Bronchial epithelial cell (primary cell): ENCODE data around the gene ZC2HC1B. TPM values are rescaled to one million over a fixed set of nuclear protein-coding genes. Genes with fewer than 3 reads are reported as not detected.
A peak's percentile ranks its signal among the peaks of the same experiment; 100 is the strongest.

Experiments
- DNase-seq: peaks from one replicate; pipeline ENCODE4 v3.0.0-alpha.2; 2010; ENCODE audit warnings: low read depth
- FAIRE-seq: peaks from 2 replicates; lab custom pipeline; 2011; peaks lifted over from hg19 to GRCh38; lab: Jason Lieb, UNC
- H3K27me3 ChIP-seq: 2 replicates; pipeline ENCODE4 v1.5.1; 2011; ENCODE audit warnings: low read length; ENCODE audit not compliant: control insufficient read depth, insufficient read depth
- H3K36me3 ChIP-seq: 2 replicates; pipeline ENCODE4 v1.5.1; 2011; ENCODE audit warnings: low read length; ENCODE audit not compliant: control insufficient read depth, insufficient read depth
- H3K4me3 ChIP-seq: 2 replicates; pipeline ENCODE4 v1.5.1; 2011; ENCODE audit warnings: mild to moderate bottlenecking, low read depth, low read length, control low read depth
- total RNA-seq: library from RNA; depleted of rRNA; stranded (reverse); fragments of >200 nt; gene quantifications from 2 replicates; pipeline ENCODE4 v1.2.1, GENCODE V29; 2014
- TF ChIP-seq, protein P1 (sequence below): IDR thresholded peaks from 2 replicates; pipeline ENCODE4 v1.5.1; 2011; ENCODE audit warnings: mild to moderate bottlenecking, moderate library complexity, low read length, control low read depth, inconsistent platforms; ENCODE audit not compliant: insufficient read depth, severe bottlenecking

Gene ZC2HC1B
- total RNA-seq, 1 donor from 2014 or later, result not detected

DNA sequence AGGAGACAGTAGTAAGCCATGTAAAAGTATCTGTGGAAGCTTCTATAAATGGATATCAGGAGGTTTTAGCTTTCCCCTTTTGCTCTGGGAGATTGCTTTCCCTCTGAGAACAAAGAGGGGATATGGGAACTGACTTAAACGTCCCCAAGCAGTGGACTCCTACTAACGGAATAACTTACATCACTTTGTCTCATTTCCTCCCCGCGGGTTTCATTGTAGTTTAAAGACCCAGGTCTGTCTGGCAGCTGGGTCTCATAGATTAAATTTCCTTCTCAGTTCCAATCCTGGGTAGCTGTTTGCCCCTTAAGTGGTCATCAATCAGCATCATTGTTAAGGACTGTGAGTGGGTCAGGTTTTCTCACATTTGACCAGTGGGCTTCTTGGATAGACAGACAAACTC, 75.1 kb downstream of the ZC2HC1B start:
- Histone ChIP-seq H3K36me3 (no peaks in the 10 kb centered on the region), H3K27me3 (no peaks in the 10 kb centered on the region), H3K4me3 (no peak overlapping the region)
- FAIRE-seq, result no peak
- DNase-seq, result no peak
- TF ChIP-seq, protein P1, sequence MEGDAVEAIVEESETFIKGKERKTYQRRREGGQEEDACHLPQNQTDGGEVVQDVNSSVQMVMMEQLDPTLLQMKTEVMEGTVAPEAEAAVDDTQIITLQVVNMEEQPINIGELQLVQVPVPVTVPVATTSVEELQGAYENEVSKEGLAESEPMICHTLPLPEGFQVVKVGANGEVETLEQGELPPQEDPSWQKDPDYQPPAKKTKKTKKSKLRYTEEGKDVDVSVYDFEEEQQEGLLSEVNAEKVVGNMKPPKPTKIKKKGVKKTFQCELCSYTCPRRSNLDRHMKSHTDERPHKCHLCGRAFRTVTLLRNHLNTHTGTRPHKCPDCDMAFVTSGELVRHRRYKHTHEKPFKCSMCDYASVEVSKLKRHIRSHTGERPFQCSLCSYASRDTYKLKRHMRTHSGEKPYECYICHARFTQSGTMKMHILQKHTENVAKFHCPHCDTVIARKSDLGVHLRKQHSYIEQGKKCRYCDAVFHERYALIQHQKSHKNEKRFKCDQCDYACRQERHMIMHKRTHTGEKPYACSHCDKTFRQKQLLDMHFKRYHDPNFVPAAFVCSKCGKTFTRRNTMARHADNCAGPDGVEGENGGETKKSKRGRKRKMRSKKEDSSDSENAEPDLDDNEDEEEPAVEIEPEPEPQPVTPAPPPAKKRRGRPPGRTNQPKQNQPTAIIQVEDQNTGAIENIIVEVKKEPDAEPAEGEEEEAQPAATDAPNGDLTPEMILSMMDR, result no peak

DNA sequence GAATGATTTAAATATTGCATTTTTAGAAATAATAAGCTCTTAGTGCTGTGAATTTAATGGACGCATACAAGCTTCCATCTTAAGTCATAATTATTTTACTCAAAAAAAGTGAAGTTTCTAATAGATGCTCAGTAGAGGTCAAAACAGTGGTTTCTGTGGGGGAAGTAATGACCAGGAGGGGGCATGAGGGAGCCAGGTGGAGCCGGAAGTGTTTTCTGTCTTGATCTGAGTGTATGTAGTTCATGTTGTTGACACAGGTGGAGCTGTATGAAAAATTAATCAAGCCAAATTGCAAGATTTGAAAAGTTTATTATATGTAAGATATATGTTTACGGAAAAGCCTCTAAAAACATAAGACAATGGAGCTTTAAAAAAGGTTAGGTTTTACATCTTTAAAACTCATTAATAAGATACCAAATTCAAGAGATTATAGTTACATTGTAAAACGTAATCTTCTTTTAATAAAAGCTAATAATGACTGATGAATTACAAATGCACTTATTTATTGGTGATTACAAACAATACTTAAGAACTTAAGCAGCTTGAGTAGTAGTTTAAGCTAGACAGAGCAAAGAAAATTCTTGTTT, 75.8 kb downstream of the ZC2HC1B start:
- Histone ChIP-seq H3K27me3 (no peaks in the 10 kb centered on the region), H3K4me3 (no peak overlapping the region), H3K36me3 (no peaks in the 10 kb centered on the region)
- FAIRE-seq (no peak), DNase-seq (peak; percentile 62)
- TF ChIP-seq, protein P1, result peak; percentile 71

DNA sequence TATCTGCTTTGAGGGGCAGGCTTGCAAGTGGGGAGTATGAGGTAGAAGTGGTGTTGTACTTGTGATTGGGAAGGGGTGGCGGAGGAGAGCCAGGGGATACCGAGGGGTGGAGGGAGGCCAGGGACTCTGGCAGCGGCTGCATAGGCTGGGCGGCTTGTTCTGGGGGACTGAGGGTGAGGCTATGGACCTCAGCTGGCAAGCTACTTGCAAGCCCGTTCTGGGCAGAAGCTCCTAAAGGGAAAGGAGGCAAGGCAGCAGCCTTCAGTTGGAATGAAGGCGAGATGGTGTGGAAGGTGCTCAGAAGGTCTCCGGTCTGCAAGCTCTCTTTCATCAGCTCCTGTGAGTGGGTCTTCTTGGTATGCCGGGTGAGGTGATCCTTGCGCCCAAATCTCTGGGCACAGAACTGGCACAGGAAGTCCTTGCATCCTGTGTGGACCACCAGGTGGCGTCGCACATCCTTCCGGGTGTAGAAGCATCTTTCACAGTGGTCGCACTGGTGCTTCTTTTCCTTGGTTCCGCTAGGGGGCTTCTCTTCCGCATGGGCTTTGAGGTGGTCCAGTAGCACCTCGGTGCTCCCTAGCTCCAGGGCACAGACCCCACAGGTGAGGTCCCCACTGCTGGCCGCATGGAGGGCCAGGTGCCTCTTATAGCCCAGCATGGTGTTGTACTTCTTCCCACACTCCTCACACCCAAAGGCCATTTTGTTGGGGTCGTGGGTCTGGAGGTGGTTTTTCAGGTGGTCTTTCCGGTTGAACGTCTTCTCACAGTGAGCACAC, 77.8 kb downstream of the ZC2HC1B start:
- no peak overlapping the region for H3K4me3 ChIP-seq
- FAIRE-seq (peak; percentile 13), DNase-seq (peak; percentile 28)
- no peaks in the 10 kb centered on the region for H3K36me3 ChIP-seq
- H3K27me3 ChIP-seq, result no peaks in the 10 kb centered on the region
- TF ChIP-seq, protein P1, result peak; percentile 70

DNA sequence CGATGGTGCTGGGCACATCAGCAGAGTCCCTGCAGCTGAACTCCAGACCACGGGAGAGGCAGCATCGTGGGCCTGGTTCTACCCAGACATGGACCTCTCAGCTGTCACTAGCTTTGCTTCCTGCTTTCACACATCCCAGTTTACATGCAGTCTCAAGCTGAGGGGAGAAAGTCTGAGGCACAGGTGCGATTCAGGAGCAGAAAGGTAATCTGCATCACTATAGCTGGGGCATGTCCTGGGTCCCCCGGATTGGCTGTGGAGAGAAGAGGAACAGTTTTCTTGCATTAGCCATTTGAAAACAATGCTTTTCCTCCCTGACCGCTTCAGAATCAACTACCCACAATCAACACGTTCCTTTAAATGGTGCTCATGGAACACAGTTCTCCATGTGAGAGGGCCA, 83.9 kb downstream of the ZC2HC1B start:
- H3K27me3 ChIP-seq, result no peaks in the 10 kb centered on the region
- no peaks in the 10 kb centered on the region for H3K36me3 ChIP-seq
- DNase-seq (no peak), FAIRE-seq (no peak)
- TF ChIP-seq, protein P1, result no peak
- H3K4me3 ChIP-seq, result no peak overlapping the region

DNA sequence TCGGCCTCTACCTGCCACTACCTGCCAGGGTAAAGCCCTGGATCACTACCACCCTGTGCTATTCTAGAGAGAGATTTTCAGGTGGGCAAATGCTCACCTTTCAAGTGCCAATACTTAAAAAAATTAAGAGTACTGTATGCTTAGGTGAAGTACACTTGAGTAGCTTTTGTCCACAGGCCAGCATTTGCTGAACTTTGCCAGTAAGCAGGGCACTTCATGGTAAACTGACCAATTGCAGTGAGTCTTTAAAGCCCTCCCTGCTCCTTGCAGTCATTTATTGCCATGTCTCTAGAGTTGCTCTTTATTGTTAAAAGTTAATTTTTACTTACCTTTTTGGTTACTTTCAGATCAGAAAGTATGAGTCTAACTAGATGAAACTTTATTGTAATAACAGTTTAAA, 85.3 kb downstream of the ZC2HC1B start:
- Histone ChIP-seq H3K27me3 (no peaks in the 10 kb centered on the region), H3K4me3 (no peak overlapping the region), H3K36me3 (no peaks in the 10 kb centered on the region)
- no peak for FAIRE-seq
- TF ChIP-seq, protein P1, result no peak
- no peak for DNase-seq

DNA sequence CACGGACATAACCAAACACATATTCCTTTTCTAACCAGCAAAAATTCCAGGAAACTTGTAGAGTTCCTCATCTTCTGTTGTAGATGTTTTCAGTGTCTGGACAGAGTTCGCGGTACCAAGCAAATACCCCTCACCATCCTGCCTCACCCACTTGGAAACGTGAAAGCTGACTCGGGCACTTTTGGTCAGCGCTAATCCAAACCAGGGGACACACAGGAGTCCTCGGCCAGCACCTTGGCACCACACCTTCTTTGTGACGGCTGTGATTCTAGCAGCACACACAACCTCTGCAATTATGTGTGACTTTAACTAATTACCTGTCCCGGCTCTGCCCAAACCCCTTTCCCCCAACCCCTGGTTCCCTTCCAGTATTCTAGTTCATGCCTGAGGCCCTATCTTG, 85.7 kb downstream of the ZC2HC1B start:
- DNase-seq (no peak), FAIRE-seq (no peak)
- H3K27me3 ChIP-seq, result no peaks in the 10 kb centered on the region
- TF ChIP-seq, protein P1, result no peak
- H3K36me3 ChIP-seq, result no peaks in the 10 kb centered on the region
- H3K4me3 ChIP-seq, result no peak overlapping the region
